ENCODE measurements around the gene CST1. TPM values are rescaled to one million over a fixed set of nuclear protein-coding genes. Genes with fewer than 3 reads are reported as not detected.

The CST1 gene
- polyA plus RNA-seq, 1 of the 3 experiments (the other 2 are of a cell fraction) = not detected

DNA sequence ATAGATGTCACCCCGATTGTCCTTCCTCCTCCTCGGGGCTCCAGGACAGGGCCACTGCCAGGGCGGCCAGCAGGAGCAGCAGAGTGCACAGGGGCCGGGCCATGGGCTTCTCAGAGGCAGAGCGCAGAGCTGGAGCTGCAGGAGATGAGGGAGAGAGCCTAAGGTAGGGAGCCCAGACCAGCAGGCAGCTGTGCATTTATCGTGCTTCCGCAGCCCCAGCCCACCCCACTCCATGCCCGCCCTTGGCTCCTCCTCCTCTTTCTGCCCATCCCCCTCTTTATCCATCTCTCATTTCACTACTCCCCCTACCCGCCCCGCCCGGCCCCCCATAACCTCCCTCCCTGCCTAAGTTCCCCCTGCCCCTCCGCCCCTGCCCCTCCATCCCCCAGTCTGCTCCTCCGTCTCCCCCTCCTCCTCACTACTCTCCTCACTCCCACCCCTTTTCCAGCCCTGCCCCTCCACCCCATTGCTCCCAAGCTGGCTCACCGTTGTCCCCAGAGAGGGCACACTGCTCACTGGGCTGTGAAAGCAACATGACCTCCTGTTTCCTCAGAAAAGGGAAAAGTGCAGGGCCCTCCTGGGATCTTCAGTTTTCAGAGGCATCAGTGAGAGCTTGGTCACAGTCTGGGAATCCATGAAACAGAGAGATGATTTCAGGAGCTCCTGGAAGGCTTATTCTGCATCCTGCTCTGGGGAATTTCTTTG, 25.5 kb upstream of the CST1 start:
- ChIA-PET CTCF (no interaction called here), POLR2A (no interaction called here)

More for the DNA sequence above, 25.5 kb upstream of the CST1 start:
- no peaks in the 10 kb centered on the region for H3K4me1 ChIP-seq (ENCODE audit: control insufficient read depth in 1 of 2, insufficient read depth in 2 of 2, low read depth in 1 of 2, low read length in 1 of 2)
- DNase-seq = no peak
- H4K20me1 ChIP-seq (ENCODE audit: insufficient read depth) = no peaks in the 10 kb centered on the region
- H3K27ac ChIP-seq (ENCODE audit: low read depth in 2 of 2, low read length in 1 of 2) = no peak overlapping the region
- no peaks in the 10 kb centered on the region for H3K9me3 ChIP-seq
- no peak overlapping the region for H3K4me2 ChIP-seq
- no peak overlapping the region for H3K9ac ChIP-seq
- no peaks in the 10 kb centered on the region for H3F3A ChIP-seq (replicated peaks; ENCODE audit: insufficient read depth)
- H3K36me3 ChIP-seq (replicated peaks in 1 of 2; ENCODE audit: control insufficient read depth in 1 of 2, insufficient read depth in 2 of 2, low read length in 1 of 2) = no peaks in the 10 kb centered on the region
- peaks cover 21% of the 10 kb centered on the region; the same call in 1 of the 2 replicates for H3K27me3 ChIP-seq (ENCODE audit: insufficient read depth)
- H2AFZ ChIP-seq (ENCODE audit: low read depth) = no peak overlapping the region
- no peaks in the 10 kb centered on the region for H3K9me2 ChIP-seq
- H3K79me2 ChIP-seq (ENCODE audit: insufficient read depth) = no peaks in the 10 kb centered on the region
- no peak overlapping the region for H3K4me3 ChIP-seq (ENCODE audit: low read depth in 2 of 2, low read length in 1 of 2)
- TF ChIP-seq, protein P1, sequence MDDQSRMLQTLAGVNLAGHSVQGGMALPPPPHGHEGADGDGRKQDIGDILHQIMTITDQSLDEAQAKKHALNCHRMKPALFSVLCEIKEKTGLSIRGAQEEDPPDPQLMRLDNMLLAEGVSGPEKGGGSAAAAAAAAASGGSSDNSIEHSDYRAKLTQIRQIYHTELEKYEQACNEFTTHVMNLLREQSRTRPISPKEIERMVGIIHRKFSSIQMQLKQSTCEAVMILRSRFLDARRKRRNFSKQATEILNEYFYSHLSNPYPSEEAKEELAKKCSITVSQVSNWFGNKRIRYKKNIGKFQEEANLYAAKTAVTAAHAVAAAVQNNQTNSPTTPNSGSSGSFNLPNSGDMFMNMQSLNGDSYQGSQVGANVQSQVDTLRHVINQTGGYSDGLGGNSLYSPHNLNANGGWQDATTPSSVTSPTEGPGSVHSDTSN (IDR thresholded peaks at IDR 0.05) = no peak
- TF ChIP-seq MXI1 (IDR thresholded peaks at IDR 0.05; ENCODE audit: low read depth, low read length) (no peak), SMC3 (IDR thresholded peaks at IDR 0.05; ENCODE audit: low read depth, low read length) (no peak), TEAD4 (IDR thresholded peaks at IDR 0.05; ENCODE audit: borderline replicate concordance, insufficient read depth) (no peak), EP300 (IDR thresholded peaks at IDR 0.05; ENCODE audit: borderline replicate concordance in 1 of 2, low read depth in 1 of 2, low read length in 1 of 2) (no peak), TAF1 (IDR thresholded peaks at IDR 0.05; ENCODE audit: borderline replicate concordance, low read depth, low read length) (no peak), MEF2A (IDR thresholded peaks at IDR 0.05; ENCODE audit: borderline replicate concordance, low read depth) (no peak), RAD21 (IDR thresholded peaks at IDR 0.05; ENCODE audit: low read length) (no peak), FOSL2 (IDR thresholded peaks at IDR 0.05; ENCODE audit: borderline replicate concordance, low read depth) (no peak), ELF1 (IDR thresholded peaks at IDR 0.05) (no peak), NRF1 (IDR thresholded peaks at IDR 0.05; ENCODE audit: low read depth, low read length) (no peak), POLR2AphosphoS5 (IDR thresholded peaks at IDR 0.05; ENCODE audit: low read depth, low read length) (no peak), GATA2 (CRISPR knock-in tag; IDR thresholded peaks at IDR 0.05) (no peak), EZH2phosphoT487 (IDR thresholded peaks at IDR 0.05; ENCODE audit: borderline replicate concordance, low read depth) (no peak), GABPA (IDR thresholded peaks at IDR 0.05; ENCODE audit: low read depth) (no peak), RFX5 (IDR thresholded peaks at IDR 0.05; ENCODE audit: low read length) (no peak), YY1 (IDR thresholded peaks at IDR 0.05; ENCODE audit: low read depth) (no peak), RXRA (IDR thresholded peaks at IDR 0.05; ENCODE audit: borderline replicate concordance, low read depth) (no peak)
- TF ChIP-seq, protein P2, sequence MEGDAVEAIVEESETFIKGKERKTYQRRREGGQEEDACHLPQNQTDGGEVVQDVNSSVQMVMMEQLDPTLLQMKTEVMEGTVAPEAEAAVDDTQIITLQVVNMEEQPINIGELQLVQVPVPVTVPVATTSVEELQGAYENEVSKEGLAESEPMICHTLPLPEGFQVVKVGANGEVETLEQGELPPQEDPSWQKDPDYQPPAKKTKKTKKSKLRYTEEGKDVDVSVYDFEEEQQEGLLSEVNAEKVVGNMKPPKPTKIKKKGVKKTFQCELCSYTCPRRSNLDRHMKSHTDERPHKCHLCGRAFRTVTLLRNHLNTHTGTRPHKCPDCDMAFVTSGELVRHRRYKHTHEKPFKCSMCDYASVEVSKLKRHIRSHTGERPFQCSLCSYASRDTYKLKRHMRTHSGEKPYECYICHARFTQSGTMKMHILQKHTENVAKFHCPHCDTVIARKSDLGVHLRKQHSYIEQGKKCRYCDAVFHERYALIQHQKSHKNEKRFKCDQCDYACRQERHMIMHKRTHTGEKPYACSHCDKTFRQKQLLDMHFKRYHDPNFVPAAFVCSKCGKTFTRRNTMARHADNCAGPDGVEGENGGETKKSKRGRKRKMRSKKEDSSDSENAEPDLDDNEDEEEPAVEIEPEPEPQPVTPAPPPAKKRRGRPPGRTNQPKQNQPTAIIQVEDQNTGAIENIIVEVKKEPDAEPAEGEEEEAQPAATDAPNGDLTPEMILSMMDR (IDR thresholded peaks at IDR 0.05) = no peak
- TF ChIP-seq, protein P3, sequence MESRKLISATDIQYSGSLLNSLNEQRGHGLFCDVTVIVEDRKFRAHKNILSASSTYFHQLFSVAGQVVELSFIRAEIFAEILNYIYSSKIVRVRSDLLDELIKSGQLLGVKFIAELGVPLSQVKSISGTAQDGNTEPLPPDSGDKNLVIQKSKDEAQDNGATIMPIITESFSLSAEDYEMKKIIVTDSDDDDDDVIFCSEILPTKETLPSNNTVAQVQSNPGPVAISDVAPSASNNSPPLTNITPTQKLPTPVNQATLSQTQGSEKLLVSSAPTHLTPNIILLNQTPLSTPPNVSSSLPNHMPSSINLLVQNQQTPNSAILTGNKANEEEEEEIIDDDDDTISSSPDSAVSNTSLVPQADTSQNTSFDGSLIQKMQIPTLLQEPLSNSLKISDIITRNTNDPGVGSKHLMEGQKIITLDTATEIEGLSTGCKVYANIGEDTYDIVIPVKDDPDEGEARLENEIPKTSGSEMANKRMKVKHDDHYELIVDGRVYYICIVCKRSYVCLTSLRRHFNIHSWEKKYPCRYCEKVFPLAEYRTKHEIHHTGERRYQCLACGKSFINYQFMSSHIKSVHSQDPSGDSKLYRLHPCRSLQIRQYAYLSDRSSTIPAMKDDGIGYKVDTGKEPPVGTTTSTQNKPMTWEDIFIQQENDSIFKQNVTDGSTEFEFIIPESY (IDR thresholded peaks at IDR 0.05; ENCODE audit: borderline replicate concordance, low read depth) = no peak
- WGBS (ENCODE audit: low lambda C conversion rate) = 14% methylated on average over 13 of the region's 14 CpGs

All from SK-N-SH (cell line).